A549 (cell line): Measurements from ENCODE around the gene TMEM131.

Experiments used
- BHLHE40 ChIP-seq: IDR thresholded peaks from 2 replicates; pipeline ENCODE4 v1.6.1; 2012; ENCODE audit warnings: low read depth, low read length, inconsistent platforms
- CTCF ChIP-seq: fragments of >200 bp; sonication (Bioruptor Twin); formaldehyde crosslinking; IDR thresholded peaks from 3 replicates; pipeline ENCODE4 v1.5.1; 2016
- EHMT2 ChIP-seq: fragments of 200-600 bp; sonication (generic); IDR thresholded peaks from 2 replicates; pipeline ENCODE4 v1.6.1; 2016; ENCODE audit warnings: antibody characterized with exemption, low read depth, mild to moderate bottlenecking, moderate library complexity
- ELK1 ChIP-seq: fragments of 150-350 bp; IDR thresholded peaks from 2 replicates; pipeline ENCODE4 v1.6.1; 2014; ENCODE audit warnings: low read depth, mild to moderate bottlenecking, low read length
- HDAC2 ChIP-seq: fragments of 200-600 bp; sonication (generic); IDR thresholded peaks from 2 replicates; pipeline ENCODE4 v1.6.1; 2016
- MAZ ChIP-seq: fragments of 150-350 bp; IDR thresholded peaks from 2 replicates; pipeline ENCODE4 v1.6.1; 2014; ENCODE audit warnings: antibody characterized with exemption, low read depth, low read length, borderline replicate concordance
- POLR2A ChIP-seq: IDR thresholded peaks from 2 replicates; pipeline ENCODE4 v1.6.1; 2012; ENCODE audit warnings: mild to moderate bottlenecking, low read length
- RAD21 ChIP-seq, 2 experiments: fragments of >200 bp in 1 of 2; sonication (Bioruptor Twin) in 1 of 2; formaldehyde crosslinking in 1 of 2; IDR thresholded peaks in 1 of 2; conservative IDR thresholded peaks in 1 of 2; 2 replicates in 1 of 2; 3 replicates in 1 of 2; pipeline ENCODE4 v1.6.1; 2012 to 2018; ENCODE audit warnings: inconsistent platforms in 1 of 2
- REST ChIP-seq: fragments of 200-600 bp; sonication (generic); IDR thresholded peaks from 2 replicates; pipeline ENCODE4 v1.6.1; 2016; ENCODE audit warnings: antibody characterized with exemption, mild to moderate bottlenecking, moderate library complexity
- RFX5 ChIP-seq: fragments of 450-650 bp; IDR thresholded peaks from 2 replicates; pipeline ENCODE4 v1.7.1; 2014; ENCODE audit warnings: antibody characterized with exemption, mild to moderate bottlenecking, moderate library complexity
- TP53 ChIP-seq: fragments of 250-450 bp; sonication (Bioruptor Pico); IDR thresholded peaks from 2 replicates; pipeline ENCODE4 v1.5.0; 2021; ENCODE audit warnings: mild to moderate bottlenecking, moderate library complexity

GRCh38 chr2:97819754-97820153 is 176.0 kb downstream of the TMEM131 start:
- no peak for TF ChIP-seq REST
- no peak for TF ChIP-seq POLR2A
- TF ChIP-seq CTCF: no peak
- no peak for TF ChIP-seq EHMT2
- TF ChIP-seq HDAC2: no peak
- no peak for TF ChIP-seq ELK1
- TF ChIP-seq TP53 (CRISPR knock-in tag): no peak
- TF ChIP-seq BHLHE40: no peak
- no peak for TF ChIP-seq MAZ
- no peak for TF ChIP-seq RFX5
- no peak for TF ChIP-seq RAD21 (conservative IDR thresholded peaks at IDR 0.05 in 1 of 2, IDR thresholded peaks at IDR 0.05 in 1 of 2)
